Neural cell (in vitro differentiated cells): ENCODE measurements around the gene TRPC4AP.
"Not testable (repeated sequence)": the region's sequence is repeated elsewhere in the genome, so short reads cannot be mapped to it uniquely, and the experiment has no call there.

Experiments used
- CTCF ChIP-seq: fragments of 450-650 bp; IDR thresholded peaks from 2 replicates; pipeline ENCODE4 v1.5.1; 2014; ENCODE audit warnings: antibody characterized with exemption, mild to moderate bottlenecking, moderate library complexity; ENCODE audit not compliant: poor library complexity, severe bottlenecking
- EZH2 ChIP-seq: fragments of 200-600, 300-800 bp; shearing (Covaris generic), sonication (generic); IDR thresholded peaks from 2 replicates; pipeline ENCODE4 v1.6.1; 2014; ENCODE audit warnings: antibody characterized with exemption, low read length, borderline replicate concordance, mild to moderate bottlenecking; ENCODE audit not compliant: insufficient read depth, poor library complexity, severe bottlenecking
- MXI1 ChIP-seq: fragments of 450-650 bp; conservative IDR thresholded peaks from 2 replicates; pipeline ENCODE4 v1.6.1; 2014; ENCODE audit warnings: antibody characterized with exemption, mild to moderate bottlenecking; ENCODE audit not compliant: poor library complexity, severe bottlenecking
- POLR2AphosphoS5 ChIP-seq: IDR thresholded peaks from 2 replicates; pipeline ENCODE4 v1.6.1; 2012
- REST ChIP-seq: IDR thresholded peaks from 2 replicates; pipeline ENCODE4 v1.6.1; 2012; ENCODE audit warnings: borderline replicate concordance
- TAF1 ChIP-seq: IDR thresholded peaks from 2 replicates; pipeline ENCODE4 v1.6.1; 2012; ENCODE audit warnings: low read depth

GRCh38 chr20:35080348-35080642 is 12.3 kb downstream of the TRPC4AP start:
- TF ChIP-seq MXI1, EZH2, CTCF, TAF1, REST, POLR2AphosphoS5: not testable (repeated sequence)
